Measurements from ENCODE around the gene ZNF146. TPM values are rescaled to one million over a fixed set of nuclear protein-coding genes. Genes with fewer than 3 reads are reported as not detected.

ZNF146 gene
- total and polyA plus RNA-seq, 2 experiments from 2014 or later: 143 to 249 TPM

DNA sequence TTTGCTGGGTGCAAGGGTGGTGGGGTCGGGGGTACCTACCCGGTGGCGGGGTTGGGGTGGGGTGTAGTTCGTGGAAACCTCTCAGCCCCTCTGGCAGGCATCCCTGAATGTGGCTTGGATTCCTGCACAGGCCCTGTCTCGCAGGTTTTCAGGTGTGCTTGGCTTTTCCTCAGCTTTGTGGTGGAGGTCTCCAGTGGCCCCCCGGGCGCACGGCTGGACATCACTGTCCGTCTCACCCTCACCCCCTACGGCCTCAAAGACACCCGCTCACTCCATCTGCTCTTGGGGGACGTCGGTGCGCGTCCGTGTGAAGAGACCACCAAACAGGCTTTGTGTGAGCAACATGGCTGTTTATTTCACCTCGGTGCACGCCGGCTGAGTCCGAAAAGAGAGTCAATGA is 44.3 kb downstream of the ZNF146 start (continued):
- TF ChIP-seq, protein P1, sequence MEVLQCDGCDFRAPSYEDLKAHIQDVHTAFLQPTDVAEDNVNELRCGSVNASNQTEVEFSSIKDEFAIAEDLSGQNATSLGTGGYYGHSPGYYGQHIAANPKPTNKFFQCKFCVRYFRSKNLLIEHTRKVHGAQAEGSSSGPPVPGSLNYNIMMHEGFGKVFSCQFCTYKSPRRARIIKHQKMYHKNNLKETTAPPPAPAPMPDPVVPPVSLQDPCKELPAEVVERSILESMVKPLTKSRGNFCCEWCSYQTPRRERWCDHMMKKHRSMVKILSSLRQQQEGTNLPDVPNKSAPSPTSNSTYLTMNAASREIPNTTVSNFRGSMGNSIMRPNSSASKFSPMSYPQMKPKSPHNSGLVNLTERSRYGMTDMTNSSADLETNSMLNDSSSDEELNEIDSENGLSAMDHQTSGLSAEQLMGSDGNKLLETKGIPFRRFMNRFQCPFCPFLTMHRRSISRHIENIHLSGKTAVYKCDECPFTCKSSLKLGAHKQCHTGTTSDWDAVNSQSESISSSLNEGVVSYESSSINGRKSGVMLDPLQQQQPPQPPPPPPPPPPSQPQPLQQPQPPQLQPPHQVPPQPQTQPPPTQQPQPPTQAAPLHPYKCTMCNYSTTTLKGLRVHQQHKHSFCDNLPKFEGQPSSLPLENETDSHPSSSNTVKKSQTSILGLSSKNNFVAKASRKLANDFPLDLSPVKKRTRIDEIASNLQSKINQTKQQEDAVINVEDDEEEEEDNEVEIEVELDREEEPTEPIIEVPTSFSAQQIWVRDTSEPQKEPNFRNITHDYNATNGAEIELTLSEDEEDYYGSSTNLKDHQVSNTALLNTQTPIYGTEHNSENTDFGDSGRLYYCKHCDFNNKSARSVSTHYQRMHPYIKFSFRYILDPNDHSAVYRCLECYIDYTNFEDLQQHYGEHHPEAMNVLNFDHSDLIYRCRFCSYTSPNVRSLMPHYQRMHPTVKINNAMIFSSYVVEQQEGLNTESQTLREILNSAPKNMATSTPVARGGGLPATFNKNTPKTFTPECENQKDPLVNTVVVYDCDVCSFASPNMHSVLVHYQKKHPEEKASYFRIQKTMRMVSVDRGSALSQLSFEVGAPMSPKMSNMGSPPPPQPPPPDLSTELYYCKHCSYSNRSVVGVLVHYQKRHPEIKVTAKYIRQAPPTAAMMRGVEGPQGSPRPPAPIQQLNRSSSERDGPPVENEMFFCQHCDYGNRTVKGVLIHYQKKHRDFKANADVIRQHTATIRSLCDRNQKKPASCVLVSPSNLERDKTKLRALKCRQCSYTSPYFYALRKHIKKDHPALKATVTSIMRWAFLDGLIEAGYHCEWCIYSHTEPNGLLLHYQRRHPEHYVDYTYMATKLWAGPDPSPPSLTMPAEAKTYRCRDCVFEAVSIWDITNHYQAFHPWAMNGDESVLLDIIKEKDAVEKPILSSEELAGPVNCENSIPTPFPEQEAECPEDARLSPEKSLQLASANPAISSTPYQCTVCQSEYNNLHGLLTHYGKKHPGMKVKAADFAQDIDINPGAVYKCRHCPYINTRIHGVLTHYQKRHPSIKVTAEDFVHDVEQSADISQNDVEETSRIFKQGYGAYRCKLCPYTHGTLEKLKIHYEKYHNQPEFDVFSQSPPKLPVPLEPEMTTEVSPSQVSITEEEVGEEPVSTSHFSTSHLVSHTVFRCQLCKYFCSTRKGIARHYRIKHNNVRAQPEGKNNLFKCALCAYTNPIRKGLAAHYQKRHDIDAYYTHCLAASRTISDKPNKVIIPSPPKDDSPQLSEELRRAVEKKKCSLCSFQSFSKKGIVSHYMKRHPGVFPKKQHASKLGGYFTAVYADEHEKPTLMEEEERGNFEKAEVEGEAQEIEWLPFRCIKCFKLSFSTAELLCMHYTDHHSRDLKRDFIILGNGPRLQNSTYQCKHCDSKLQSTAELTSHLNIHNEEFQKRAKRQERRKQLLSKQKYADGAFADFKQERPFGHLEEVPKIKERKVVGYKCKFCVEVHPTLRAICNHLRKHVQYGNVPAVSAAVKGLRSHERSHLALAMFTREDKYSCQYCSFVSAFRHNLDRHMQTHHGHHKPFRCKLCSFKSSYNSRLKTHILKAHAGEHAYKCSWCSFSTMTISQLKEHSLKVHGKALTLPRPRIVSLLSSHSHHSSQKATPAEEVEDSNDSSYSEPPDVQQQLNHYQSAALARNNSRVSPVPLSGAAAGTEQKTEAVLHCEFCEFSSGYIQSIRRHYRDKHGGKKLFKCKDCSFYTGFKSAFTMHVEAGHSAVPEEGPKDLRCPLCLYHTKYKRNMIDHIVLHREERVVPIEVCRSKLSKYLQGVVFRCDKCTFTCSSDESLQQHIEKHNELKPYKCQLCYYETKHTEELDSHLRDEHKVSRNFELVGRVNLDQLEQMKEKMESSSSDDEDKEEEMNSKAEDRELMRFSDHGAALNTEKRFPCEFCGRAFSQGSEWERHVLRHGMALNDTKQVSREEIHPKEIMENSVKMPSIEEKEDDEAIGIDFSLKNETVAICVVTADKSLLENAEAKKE (CRISPR knock-in tag; IDR thresholded peaks at IDR 0.05): no peak
- no peak for TF ChIP-seq EZH2phosphoT487 (IDR thresholded peaks at IDR 0.05; ENCODE audit: unreplicated experiment)
- no peak for TF ChIP-seq NANOG (IDR thresholded peaks at IDR 0.05; ENCODE audit: borderline replicate concordance)
- no peak for TF ChIP-seq ZNF331 (CRISPR knock-in tag; IDR thresholded peaks at IDR 0.05; ENCODE audit: low read depth)
- TF ChIP-seq, protein P2, sequence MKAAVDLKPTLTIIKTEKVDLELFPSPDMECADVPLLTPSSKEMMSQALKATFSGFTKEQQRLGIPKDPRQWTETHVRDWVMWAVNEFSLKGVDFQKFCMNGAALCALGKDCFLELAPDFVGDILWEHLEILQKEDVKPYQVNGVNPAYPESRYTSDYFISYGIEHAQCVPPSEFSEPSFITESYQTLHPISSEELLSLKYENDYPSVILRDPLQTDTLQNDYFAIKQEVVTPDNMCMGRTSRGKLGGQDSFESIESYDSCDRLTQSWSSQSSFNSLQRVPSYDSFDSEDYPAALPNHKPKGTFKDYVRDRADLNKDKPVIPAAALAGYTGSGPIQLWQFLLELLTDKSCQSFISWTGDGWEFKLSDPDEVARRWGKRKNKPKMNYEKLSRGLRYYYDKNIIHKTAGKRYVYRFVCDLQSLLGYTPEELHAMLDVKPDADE (IDR thresholded peaks at IDR 0.05): no peak

DNA sequence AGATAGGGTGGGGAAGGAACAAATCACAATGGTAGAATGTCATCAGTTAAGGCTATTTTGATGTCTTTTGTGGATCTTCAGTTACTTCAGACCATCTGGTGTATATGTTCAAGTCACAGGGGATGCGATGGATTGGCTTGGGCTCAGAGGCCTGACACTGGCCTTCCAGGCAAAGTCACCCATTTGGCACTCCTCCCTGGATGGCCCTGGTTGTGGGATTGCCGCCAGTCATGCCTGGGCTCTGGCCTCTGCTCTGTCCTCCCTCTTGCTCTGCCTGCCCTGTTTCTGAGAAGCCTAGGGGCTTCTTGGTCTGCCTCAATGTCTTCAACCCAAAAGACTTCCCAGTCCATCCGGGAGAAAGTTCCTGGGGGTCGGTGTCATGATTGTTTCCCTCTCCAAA is 50.2 kb downstream of the ZNF146 start:
- Mint-ChIP-seq H3K9me3 (peaks cover 28% of the 10 kb centered on the region; the same call in 2 of the 3 replicates), H3K27ac (no peak overlapping the region), H3K4me1 (no peaks in the 10 kb centered on the region), H3K36me3 (ENCODE audit: low read depth) (peaks cover 31% of the 10 kb centered on the region), H3K4me3 (no peak overlapping the region), H3K27me3 (ENCODE audit: insufficient read depth, low read depth, poor library complexity) (peaks cover 5% of the 10 kb centered on the region)
- no peaks in the 10 kb centered on the region for H3K9me2 ChIP-seq (ENCODE audit: insufficient read depth)
- H3K79me2 ChIP-seq (replicated peaks; ENCODE audit: insufficient read depth): no peaks in the 10 kb centered on the region
- H4K20me1 ChIP-seq (replicated peaks; ENCODE audit: insufficient read depth): no peaks in the 10 kb centered on the region
- H3K27me3 ChIP-seq (ENCODE audit: insufficient read depth): no peaks in the 10 kb centered on the region
- no peak overlapping the region for H2AFZ ChIP-seq
- no peaks in the 10 kb centered on the region for H3K4me1 ChIP-seq (ENCODE audit: insufficient read depth)
- no peak overlapping the region for H3K27ac ChIP-seq (ENCODE audit: low read depth)
- H3K36me3 ChIP-seq (ENCODE audit: insufficient read depth): no peaks in the 10 kb centered on the region
- no peak overlapping the region for H3K4me3 ChIP-seq
- no peak for ATAC-seq
- no peaks in the 10 kb centered on the region for H3F3A ChIP-seq (replicated peaks; ENCODE audit: low read depth)
- H3K4me2 ChIP-seq: no peak overlapping the region
- no peak for DNase-seq (ENCODE audit: low spot score)
- TF ChIP-seq NANOG (IDR thresholded peaks at IDR 0.05; ENCODE audit: borderline replicate concordance): no peak
- no peak for TF ChIP-seq ZNF331 (CRISPR knock-in tag; IDR thresholded peaks at IDR 0.05; ENCODE audit: low read depth)
- TF ChIP-seq, protein P1 (CRISPR knock-in tag; IDR thresholded peaks at IDR 0.05): no peak
- no peak for TF ChIP-seq EZH2phosphoT487 (IDR thresholded peaks at IDR 0.05; ENCODE audit: unreplicated experiment)
- no peak for TF ChIP-seq STAT1 (IDR thresholded peaks at IDR 0.05; ENCODE audit: unreplicated experiment)
- TF ChIP-seq, protein P2 (IDR thresholded peaks at IDR 0.05): no peak

Data from GM23338 (cell line).